Measurements from ENCODE around the gene HCN2. TPM values are rescaled to one million over a fixed set of nuclear protein-coding genes. Genes with fewer than 3 reads are reported as not detected.

HCN2 gene
- total and polyA plus RNA-seq, 10 of the 15 experiments (the other 5 are each of a cell fraction or from before 2014, with no cell fraction given): 0.01 to 0.54 (median 0.08) TPM; not detected in 4

DNA sequence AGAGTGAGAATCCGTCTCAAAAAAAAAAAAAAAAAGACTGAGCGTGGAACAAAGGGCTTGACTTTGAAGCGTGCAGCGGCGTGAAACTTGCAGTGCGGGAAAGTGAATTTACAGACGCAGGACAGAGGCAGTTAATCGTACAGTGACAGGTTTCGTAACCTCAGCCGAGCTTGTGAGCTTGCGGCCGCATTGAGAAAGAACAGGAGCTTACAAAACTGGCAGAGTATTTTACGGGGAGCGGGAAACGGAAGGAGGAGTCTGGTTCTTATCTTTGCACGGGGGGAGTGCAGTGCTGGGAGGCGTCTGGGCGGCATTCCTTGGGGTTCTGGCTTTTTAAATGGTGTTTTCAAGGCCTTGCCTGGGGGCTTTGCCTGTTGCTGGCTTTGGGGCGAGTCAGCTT is 23.3 kb upstream of the HCN2 start:
- no peak overlapping the region for H3K9ac ChIP-seq (ENCODE audit: control insufficient read depth, insufficient read depth, low read length)
- ChIA-PET SMC1A (ENCODE audit: uncharacterized antibody, unreplicated experiment) (no interaction called here), CTCF (no interaction called here), POLR2A (interaction anchor here (0.5 to 0.6 kb wide), 2 partner anchors 61 to 78 kb away, joined by 3 to 4 read pairs; no protein-coding TSS in a partner anchor), RAD21 (ENCODE audit: unreplicated experiment) (no interaction called here)
- no TSS peak for BruUV-seq (replicated peaks)
- H3K79me2 ChIP-seq (ENCODE audit: control insufficient read depth, insufficient read depth, low read length): no peaks in the 10 kb centered on the region
- no peaks in the 10 kb centered on the region for H3K27me3 ChIP-seq (replicated peaks in 1 of 2; ENCODE audit: control insufficient read depth in 2 of 2, insufficient read depth in 2 of 2, low read length in 1 of 2)
- no peak overlapping the region for H3K27ac ChIP-seq (ENCODE audit: control insufficient read depth, insufficient read depth)
- no peak overlapping the region for H2AFZ ChIP-seq (ENCODE audit: control insufficient read depth, low read depth, low read length)
- TF ChIP-seq YY1 (IDR thresholded peaks at IDR 0.05; ENCODE audit: low read depth, low read length) (no peak), ASH2L (IDR thresholded peaks at IDR 0.05; ENCODE audit: borderline replicate concordance, low read depth) (no peak), MYC (IDR thresholded peaks at IDR 0.05; ENCODE audit: insufficient read depth, insufficient read length, insufficient replicate concordance, low read length, severe bottlenecking) (no peak)
- no peaks in the 10 kb centered on the region for H3K4me1 ChIP-seq (ENCODE audit: control insufficient read depth, insufficient read depth, low read length)
- in situ Hi-C loops (cut with MboI) (no loop called here), intact Hi-C loops (cut with micrococcal nuclease; ENCODE audit: unreplicated experiment) (no loop called here)
- H3K4me3 ChIP-seq: no peak overlapping the region
- WGBS (ENCODE audit: insufficient coverage, insufficient replicate concordance, low lambda C conversion rate, missing lambda C conversion rate): 97% methylated on average over 17 of the region's 19 CpGs
- ATAC-seq (no peak), FAIRE-seq (no peak), DNase-seq (ENCODE audit: low read depth, low spot score) (no peak)
- no peaks in the 10 kb centered on the region; the same call in 2 of the 3 replicates for H3K9me3 ChIP-seq (replicated peaks; ENCODE audit: control insufficient read depth, insufficient read depth, low read length)
- H4K20me1 ChIP-seq (ENCODE audit: control insufficient read depth, insufficient read depth): no peaks in the 10 kb centered on the region
- H3K4me2 ChIP-seq (ENCODE audit: control insufficient read depth, insufficient read depth): no peak overlapping the region
- no peaks in the 10 kb centered on the region for H3K36me3 ChIP-seq (ENCODE audit: control insufficient read depth in 2 of 2, insufficient read depth in 2 of 2, low read length in 1 of 2)

- H3K27ac ChIP-seq (ENCODE audit: control insufficient read depth, insufficient read depth): no peak overlapping the region
- no peak overlapping the region for H3K9ac ChIP-seq (ENCODE audit: control insufficient read depth, insufficient read depth, low read length)
- whole genome bisulfite sequencing (ENCODE audit: insufficient coverage, insufficient replicate concordance, low lambda C conversion rate, missing lambda C conversion rate): 89% methylated on average over 16 of the region's 16 CpGs
- POLR2A ChIA-PET: interaction anchor here (0.5 kb wide), 1 partner anchor 60 kb away, joined by 4 read pairs; no protein-coding TSS in a partner anchor
- FAIRE-seq (no peak), ATAC-seq (no peak), DNase-seq (ENCODE audit: low read depth, low spot score) (no peak)
- no peak for TF ChIP-seq HDAC6 (IDR thresholded peaks at IDR 0.05; ENCODE audit: unreplicated experiment)
- no peak for TF ChIP-seq PML (IDR thresholded peaks at IDR 0.05; ENCODE audit: low read length)
- no peak for TF ChIP-seq PKNOX1 (IDR thresholded peaks at IDR 0.05)
- no peak for TF ChIP-seq CHD1 (IDR thresholded peaks at IDR 0.05; ENCODE audit: low read depth, low read length)
- H3K36me3 ChIP-seq (ENCODE audit: control insufficient read depth in 2 of 2, insufficient read depth in 2 of 2, low read length in 1 of 2): no peaks in the 10 kb centered on the region
- RAD21 ChIA-PET (ENCODE audit: unreplicated experiment): no interaction called here
- intact Hi-C loops (cut with micrococcal nuclease; ENCODE audit: unreplicated experiment): no loop called here
- no peaks in the 10 kb centered on the region for H4K20me1 ChIP-seq (ENCODE audit: control insufficient read depth, insufficient read depth)
- no peaks in the 10 kb centered on the region; the same call in 2 of the 3 replicates for H3K9me3 ChIP-seq (replicated peaks; ENCODE audit: control insufficient read depth, insufficient read depth, low read length)
- H3K4me1 ChIP-seq (ENCODE audit: control insufficient read depth, insufficient read depth, low read length): no peaks in the 10 kb centered on the region
- in situ Hi-C loops (cut with MboI): no loop called here
- no peaks in the 10 kb centered on the region for H3K79me2 ChIP-seq (ENCODE audit: control insufficient read depth, insufficient read depth, low read length)
- H3K27me3 ChIP-seq (replicated peaks in 1 of 2; ENCODE audit: control insufficient read depth in 2 of 2, insufficient read depth in 2 of 2, low read length in 1 of 2): no peaks in the 10 kb centered on the region
- H3K4me2 ChIP-seq (ENCODE audit: control insufficient read depth, insufficient read depth): no peak overlapping the region
- CTCF ChIA-PET: no interaction called here
- no TSS peak for BruUV-seq (replicated peaks)
- no peak overlapping the region for H3K4me3 ChIP-seq
- no peak overlapping the region for H2AFZ ChIP-seq (ENCODE audit: control insufficient read depth, low read depth, low read length)
- SMC1A ChIA-PET (ENCODE audit: uncharacterized antibody, unreplicated experiment): no interaction called here
These were observed 22.8 kb upstream of the HCN2 start for GRCh38 chr19:566844-567243.
